Dendritic cell treated with granulocyte-macrophage colony-stimulating factor and Interleukin-4, amounts not matched to agents 40 ng/mL and 50 ng/mL, for 4 days (primary cell): ENCODE measurements around the gene PLEKHG2.

Experiments used
- H3K27ac Mint-ChIP-seq: one replicate; pipeline ENCODE4 v1.8.0; 2022; ENCODE audit warnings: mild to moderate bottlenecking, mixed read lengths
- H3K27me3 Mint-ChIP-seq: one replicate; pipeline ENCODE4 v1.8.0; 2022; ENCODE audit warnings: mild to moderate bottlenecking, mixed read lengths
- H3K36me3 Mint-ChIP-seq: one replicate; pipeline ENCODE4 v1.8.0; 2022; ENCODE audit warnings: low read depth, mixed read lengths
- H3K4me1 Mint-ChIP-seq: one replicate; pipeline ENCODE4 v1.8.0; 2022; ENCODE audit warnings: low read depth, mixed read lengths
- H3K4me3 Mint-ChIP-seq: one replicate; pipeline ENCODE4 v1.8.0; 2022; ENCODE audit warnings: mild to moderate bottlenecking, moderate library complexity, mixed read lengths
- H3K9me3 Mint-ChIP-seq: one replicate; pipeline ENCODE4 v1.8.0; 2022; ENCODE audit warnings: mixed read lengths
- intact Hi-C: fragments of 100-400 bp; cut with micrococcal nuclease; formaldehyde crosslinking; loops from one replicate; pipeline ENCODE4 v1.15.0; 2022

The PLEKHG2 gene

GRCh38 chr19:39406656-39407409 is 5.6 kb upstream of the PLEKHG2 start, which contains the start of gene ZFP36:
ZFP36 (plus strand) TSS chr19:39406847; CDS start chr19:39406905, 58 bp downstream.
- no peaks in the 10 kb centered on the region for H3K27me3 Mint-ChIP-seq
- H3K4me3 Mint-ChIP-seq: peak within 1 kb of the TSS; percentile 99
- no peaks in the 10 kb centered on the region for H3K9me3 Mint-ChIP-seq
- peaks cover 62% of the 10 kb centered on the region for H3K36me3 Mint-ChIP-seq
- peaks cover 61% of the 10 kb centered on the region for H3K4me1 Mint-ChIP-seq
- intact Hi-C loops: loop anchor here (1.0 kb wide), 1 partner anchor 9 kb away; no protein-coding TSS in a partner anchor
- peak within 1 kb of the TSS; percentile 98 for H3K27ac Mint-ChIP-seq

- Mint-ChIP-seq H3K9me3 (no peaks in the 10 kb centered on the region), H3K36me3 (peaks cover 62% of the 10 kb centered on the region), H3K27ac (peak overlapping the region; percentile 98), H3K4me3 (peak overlapping the region; percentile 99), H3K27me3 (no peaks in the 10 kb centered on the region), H3K4me1 (peaks cover 56% of the 10 kb centered on the region)
- intact Hi-C loops: no loop called here
Measured at GRCh38 chr19:39407410-39407659, 5.1 kb upstream of the PLEKHG2 start.

- H3K36me3 Mint-ChIP-seq: peaks cover 59% of the 10 kb centered on the region
- no peaks in the 10 kb centered on the region for H3K9me3 Mint-ChIP-seq
- H3K27ac Mint-ChIP-seq: peak overlapping the region; percentile 98
- intact Hi-C loops: no loop called here
- H3K4me1 Mint-ChIP-seq: peaks cover 51% of the 10 kb centered on the region
- peak overlapping the region; percentile 99 for H3K4me3 Mint-ChIP-seq
- no peaks in the 10 kb centered on the region for H3K27me3 Mint-ChIP-seq
Measured at GRCh38 chr19:39407660-39408391, 4.6 kb upstream of the PLEKHG2 start.

GRCh38 chr19:39408392-39409207 is 3.9 kb upstream of the PLEKHG2 start:
- intact Hi-C loops: no loop called here
- no peaks in the 10 kb centered on the region for H3K27me3 Mint-ChIP-seq
- H3K9me3 Mint-ChIP-seq: no peaks in the 10 kb centered on the region
- peak overlapping the region; percentile 98 for H3K27ac Mint-ChIP-seq
- peaks cover 46% of the 10 kb centered on the region for H3K4me1 Mint-ChIP-seq
- peak overlapping the region; percentile 99 for H3K4me3 Mint-ChIP-seq
- H3K36me3 Mint-ChIP-seq: peaks cover 56% of the 10 kb centered on the region

GRCh38 chr19:39409208-39410016 is 3.1 kb upstream of the PLEKHG2 start:
- Mint-ChIP-seq H3K4me3 (peak overlapping the region; percentile 99), H3K4me1 (peaks cover 48% of the 10 kb centered on the region), H3K9me3 (no peaks in the 10 kb centered on the region), H3K36me3 (peaks cover 56% of the 10 kb centered on the region), H3K27me3 (peaks cover 2% of the 10 kb centered on the region), H3K27ac (peak overlapping the region; percentile 98)
- intact Hi-C loops: loop anchor here (5.0 kb wide), 1 partner anchor 67 kb away; the partner anchor contains the start of gene SAMD4B

- intact Hi-C loops: loop anchor here (5.0 kb wide), 1 partner anchor 68 kb away; the partner anchor contains the start of gene SAMD4B
- Mint-ChIP-seq H3K27ac (peak overlapping the region; percentile 98), H3K36me3 (peaks cover 56% of the 10 kb centered on the region), H3K4me3 (peak overlapping the region; percentile 81), H3K27me3 (peaks cover 2% of the 10 kb centered on the region), H3K9me3 (no peaks in the 10 kb centered on the region), H3K4me1 (peaks cover 49% of the 10 kb centered on the region)
Measured at GRCh38 chr19:39410017-39410830, 2.2 kb upstream of the PLEKHG2 start.

- peaks cover 44% of the 10 kb centered on the region for H3K4me1 Mint-ChIP-seq
- intact Hi-C loops: loop anchor here (5.0 kb wide), 1 partner anchor 68 kb away; the partner anchor contains the start of gene SAMD4B
- peak overlapping the region; percentile 81 for H3K4me3 Mint-ChIP-seq
- peaks cover 56% of the 10 kb centered on the region for H3K36me3 Mint-ChIP-seq
- no peaks in the 10 kb centered on the region for H3K9me3 Mint-ChIP-seq
- peaks cover 2% of the 10 kb centered on the region for H3K27me3 Mint-ChIP-seq
- H3K27ac Mint-ChIP-seq: peak overlapping the region; percentile 98
Measured at GRCh38 chr19:39410831-39411080, 1.7 kb upstream of the PLEKHG2 start.

GRCh38 chr19:39411081-39411831 is 1.2 kb upstream of the PLEKHG2 start:
- peaks cover 54% of the 10 kb centered on the region for H3K36me3 Mint-ChIP-seq
- intact Hi-C loops: loop anchor here (5.0 kb wide), 1 partner anchor 69 kb away; the partner anchor contains the start of gene SAMD4B

GRCh38 chr19:39411832-39412099 is 703 bp upstream of the PLEKHG2 start:
- peaks cover 40% of the 10 kb centered on the region for H3K4me1 Mint-ChIP-seq
- H3K9me3 Mint-ChIP-seq: no peaks in the 10 kb centered on the region
- H3K36me3 Mint-ChIP-seq: peaks cover 54% of the 10 kb centered on the region
- peak overlapping the region; percentile 98 for H3K27ac Mint-ChIP-seq
- intact Hi-C loops: loop anchor here (1.0 to 5.0 kb wide), 3 partner anchors 13 to 69 kb away; partner anchors contain the start of gene SAMD4B
- H3K27me3 Mint-ChIP-seq: peaks cover 2% of the 10 kb centered on the region
- H3K4me3 Mint-ChIP-seq: peak overlapping the region; percentile 81

More at GRCh38 chr19:39411081-39411831, 1.2 kb upstream of the PLEKHG2 start:
- Mint-ChIP-seq H3K4me1 (peaks cover 39% of the 10 kb centered on the region), H3K4me3 (peak overlapping the region; percentile 81), H3K27ac (peak overlapping the region; percentile 98), H3K27me3 (peaks cover 2% of the 10 kb centered on the region), H3K9me3 (no peaks in the 10 kb centered on the region)

GRCh38 chr19:39412867-39413271 is 400 bp downstream of the PLEKHG2 start:
- peaks cover 49% of the 10 kb centered on the region for H3K4me1 Mint-ChIP-seq
- intact Hi-C loops: loop anchor here (1.0 to 5.0 kb wide), 3 partner anchors 15 to 71 kb away; partner anchors contain the start of gene SAMD4B

GRCh38 chr19:39413272-39413910 is 922 bp downstream of the PLEKHG2 start:
- Mint-ChIP-seq H3K27me3 (peaks cover 2% of the 10 kb centered on the region), H3K4me1 (peaks cover 52% of the 10 kb centered on the region), H3K9me3 (no peaks in the 10 kb centered on the region), H3K4me3 (peak overlapping the region; percentile 81), H3K36me3 (peaks cover 52% of the 10 kb centered on the region), H3K27ac (peak overlapping the region; percentile 98)
- intact Hi-C loops: loop anchor here (5.0 kb wide), 1 partner anchor 71 kb away; the partner anchor contains the start of gene SAMD4B

More at GRCh38 chr19:39412867-39413271, 400 bp downstream of the PLEKHG2 start:
- Mint-ChIP-seq H3K9me3 (no peaks in the 10 kb centered on the region), H3K27me3 (peaks cover 2% of the 10 kb centered on the region), H3K36me3 (peaks cover 53% of the 10 kb centered on the region), H3K4me3 (peak overlapping the region; percentile 81), H3K27ac (peak overlapping the region; percentile 98)
